HCT116 (cell line): ENCODE data around the gene RNF182.

Source experiments
- ATF3 ChIP-seq: IDR thresholded peaks from 2 replicates; pipeline ENCODE4 v1.6.1; 2012
- CBX3 ChIP-seq: IDR thresholded peaks from 2 replicates; pipeline ENCODE4 v1.6.1; 2012; ENCODE audit warnings: low read depth
- CTCF ChIP-seq, 3 experiments: fragments of 200-600 bp in 1 of 3; sonication (generic) in 1 of 3; IDR thresholded peaks in 2 of 3; conservative IDR thresholded peaks in 1 of 3; 2 replicates each; pipeline ENCODE4 v1.5.1; 2012 to 2017; ENCODE audit warnings: low read depth in 2 of 3, low read length in 2 of 3, antibody characterized with exemption in 1 of 3, borderline replicate concordance in 1 of 3, control low read depth in 1 of 3, mild to moderate bottlenecking in 1 of 3, mixed read lengths in 1 of 3, mixed run types in 1 of 3, moderate library complexity in 1 of 3; ENCODE audit not compliant: insufficient read depth in 1 of 3
- EGR1 ChIP-seq: IDR thresholded peaks from 2 replicates; pipeline ENCODE4 v1.6.1; 2012; ENCODE audit warnings: low read depth
- EZH2phosphoT487 ChIP-seq: fragments of 200-600 bp; IDR thresholded peaks from 2 replicates; pipeline ENCODE4 v1.6.1; 2018; ENCODE audit warnings: antibody characterized with exemption, borderline replicate concordance
- POLR2A ChIP-seq: IDR thresholded peaks from 2 replicates; pipeline ENCODE4 v1.7.0; 2011; ENCODE audit warnings: borderline replicate concordance; ENCODE audit not compliant: insufficient read depth, insufficient read length; ENCODE audit errors: extremely low read depth
- POLR2AphosphoS5 ChIP-seq: IDR thresholded peaks from 2 replicates; pipeline ENCODE4 v1.6.1; 2011; ENCODE audit warnings: mild to moderate bottlenecking, low read depth, low read length, moderate library complexity
- RAD21 ChIP-seq: IDR thresholded peaks from 2 replicates; pipeline ENCODE4 v1.6.1; 2012; ENCODE audit warnings: low read depth, mild to moderate bottlenecking
- REST ChIP-seq: IDR thresholded peaks from 2 replicates; pipeline ENCODE4 v1.6.1; 2012; ENCODE audit warnings: low read depth
- SP1 ChIP-seq: IDR thresholded peaks from 2 replicates; pipeline ENCODE4 v1.6.1; 2012; ENCODE audit warnings: low read depth
- YY1 ChIP-seq: IDR thresholded peaks from 2 replicates; pipeline ENCODE4 v1.6.1; 2011; ENCODE audit warnings: low read length, low read depth, moderate library complexity, mild to moderate bottlenecking; ENCODE audit not compliant: insufficient replicate concordance; ENCODE audit errors: extremely low read depth
- ZBTB33 ChIP-seq: IDR thresholded peaks from 2 replicates; pipeline ENCODE4 v1.6.1; 2011; ENCODE audit warnings: mild to moderate bottlenecking, low read length, moderate library complexity; ENCODE audit not compliant: insufficient replicate concordance; ENCODE audit errors: extremely low read depth

GRCh38 chr6:13927203-13927602, 2.5 kb downstream of the RNF182 start:
- peak; percentile 9 to 36 (median 35); a peak in 4 of 6 replicates for TF ChIP-seq CTCF (IDR thresholded peaks at IDR 0.05 in 2 of 3, conservative IDR thresholded peaks at IDR 0.05 in 1 of 3; ENCODE audit: borderline replicate concordance in 1 of 3, insufficient read depth in 1 of 3, low read depth in 2 of 3, low read length in 2 of 3)
- no peak for TF ChIP-seq ZBTB33
- no peak for TF ChIP-seq REST
- TF ChIP-seq POLR2A, result no peak
- TF ChIP-seq SP1, result no peak
- TF ChIP-seq POLR2AphosphoS5, result no peak
- TF ChIP-seq RAD21, result peak; percentile 35
- TF ChIP-seq EGR1, result no peak
- TF ChIP-seq CBX3, result 0 out of 2 replicates have a peak, but pooled peaks have one; percentile 22
- TF ChIP-seq ATF3, result no peak
- no peak for TF ChIP-seq EZH2phosphoT487
- TF ChIP-seq YY1, result no peak
